Measurements from ENCODE around the gene NTN1. TPM values are rescaled to one million over a fixed set of nuclear protein-coding genes. Genes with fewer than 3 reads are reported as not detected.
"Not testable (repeated sequence)": the region's sequence is repeated elsewhere in the genome, so short reads cannot be mapped to it uniquely, and the experiment has no call there.

NTN1 gene
- total and polyA plus RNA-seq, 8 donors = 2.0 to 12.9 (median 9.0) TPM

- ATAC-seq (no peak), DNase-seq (no peak)
- no peak overlapping the region for H3K27ac ChIP-seq
- peaks cover 3 to 14% of the 10 kb centered on the region in 2 donors for H3K4me1 ChIP-seq
- no peaks in the 10 kb centered on the region for H3K9me3 ChIP-seq
- no peak overlapping the region for H3K4me3 ChIP-seq
- no peaks in the 10 kb centered on the region for H3K36me3 ChIP-seq
- no peak for TF ChIP-seq CTCF (IDR thresholded peaks at IDR 0.05)
- H3K27me3 ChIP-seq = no peaks in the 10 kb centered on the region
- intact Hi-C loops (cut with DNase I) = no loop called here
These were observed 234.5 kb downstream of the NTN1 start for GRCh38 chr17:9255833-9256232.

GRCh38 chr17:9256361-9256750 lies 235.0 kb downstream of the NTN1 start:
- intact Hi-C loops (cut with DNase I) = no loop called here
- no peaks in the 10 kb centered on the region for H3K9me3 ChIP-seq
- TF ChIP-seq CTCF (IDR thresholded peaks at IDR 0.05) = no peak

GRCh38 chr17:9256751-9257629 lies 235.7 kb downstream of the NTN1 start:
- H3K27ac ChIP-seq = no peak overlapping the region
- no peaks in the 10 kb centered on the region for H3K9me3 ChIP-seq
- no peak overlapping the region for H3K4me3 ChIP-seq
- H3K36me3 ChIP-seq = no peaks in the 10 kb centered on the region
- peak; percentile 84 for ATAC-seq
- intact Hi-C loops (cut with DNase I) = no loop called here
- no peaks in the 10 kb centered on the region for H3K27me3 ChIP-seq
- H3K4me1 ChIP-seq = peaks cover 3 to 14% of the 10 kb centered on the region in 2 donors
- no peak for TF ChIP-seq CTCF (IDR thresholded peaks at IDR 0.05)
- peak in 1 of 4 donors; percentile 73 for DNase-seq

More at GRCh38 chr17:9256361-9256750, 235.0 kb downstream of the NTN1 start:
- DNase-seq (no peak), ATAC-seq (no peak)
- H3K4me1 ChIP-seq = peaks cover 3 to 14% of the 10 kb centered on the region in 2 donors
- no peaks in the 10 kb centered on the region for H3K36me3 ChIP-seq
- H3K27ac ChIP-seq = no peak overlapping the region
- H3K27me3 ChIP-seq = no peaks in the 10 kb centered on the region
- no peak overlapping the region for H3K4me3 ChIP-seq

- intact Hi-C loops (cut with DNase I); ATAC-seq; H3K27ac ChIP-seq; H3K36me3 ChIP-seq; H3K9me3 ChIP-seq; H3K27me3 ChIP-seq; H3K4me3 ChIP-seq: not testable (repeated sequence)
- peak in 1 of 4 donors; percentile 20 for DNase-seq
- peaks cover 3 to 14% of the 10 kb centered on the region in 2 donors for H3K4me1 ChIP-seq
These were observed 236.3 kb downstream of the NTN1 start for GRCh38 chr17:9257630-9257965.

- Histone ChIP-seq H3K27ac (no peak overlapping the region), H3K36me3 (no peaks in the 10 kb centered on the region), H3K27me3 (no peaks in the 10 kb centered on the region), H3K4me1 (peaks cover 3 to 14% of the 10 kb centered on the region in 2 donors), H3K4me3 (no peak overlapping the region), H3K9me3 (no peaks in the 10 kb centered on the region)
- peak in 1 of 4 donors; percentile 33 for DNase-seq
- intact Hi-C loops (cut with DNase I) = no loop called here
- no peak for ATAC-seq
- no peak for TF ChIP-seq CTCF (IDR thresholded peaks at IDR 0.05)
These were observed 237.1 kb downstream of the NTN1 start for GRCh38 chr17:9258115-9259015.
